Colon (tissue), 2 donors: ENCODE data around the gene LRCH2.

Experiments
- FAIRE-seq: peaks from 2 replicates; lab custom pipeline; 2012; peaks lifted over from hg19 to GRCh38; lab: Jason Lieb, UNC
- donor health status: control.
- donor health status: control.

The LRCH2 gene

GRCh38 chrX:115204040-115204439, 29.9 kb downstream of the LRCH2 start:
- peak; percentile 18 for FAIRE-seq

GRCh38 chrX:115192244-115192700, 41.6 kb downstream of the LRCH2 start:
- no peak for FAIRE-seq

DNA sequence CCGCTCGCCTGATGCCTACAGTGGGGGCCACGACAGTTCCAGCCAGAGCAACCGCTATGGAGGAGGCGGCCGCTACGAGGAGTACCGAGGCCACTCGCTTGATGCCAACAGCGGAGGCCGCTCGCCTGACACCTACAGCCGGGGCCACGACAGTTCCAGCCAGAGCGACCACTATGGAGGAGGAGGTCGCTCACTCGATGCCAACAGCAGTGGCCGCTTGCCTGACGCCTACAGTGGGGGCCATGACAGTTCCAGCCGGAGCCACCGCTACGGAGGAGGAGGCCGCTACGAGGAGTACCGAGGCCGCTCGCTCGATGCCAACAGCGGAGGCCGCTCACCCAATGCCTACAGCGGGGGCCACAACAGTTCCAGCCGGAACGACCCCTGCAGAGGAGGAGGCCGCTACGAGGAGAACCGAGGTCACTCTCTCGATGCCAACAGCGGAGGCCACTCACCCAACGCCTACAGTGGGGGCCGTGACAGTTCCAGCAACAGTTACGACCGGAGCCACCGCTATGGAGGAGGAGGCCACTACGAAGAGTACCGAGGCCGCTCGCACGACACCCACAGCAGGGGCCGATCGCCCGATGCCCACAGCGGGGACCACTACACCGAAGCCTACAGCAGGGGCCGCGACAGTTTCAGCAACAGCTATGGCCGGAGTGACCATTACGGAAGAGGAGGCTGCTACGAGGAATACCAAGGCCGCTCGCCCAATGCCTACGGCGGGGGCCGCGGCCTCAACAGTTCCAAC, 42.2 kb downstream of the LRCH2 start:
- no peak for FAIRE-seq

GRCh38 chrX:115190636-115191489, 43.0 kb downstream of the LRCH2 start:
- FAIRE-seq = no peak

DNA sequence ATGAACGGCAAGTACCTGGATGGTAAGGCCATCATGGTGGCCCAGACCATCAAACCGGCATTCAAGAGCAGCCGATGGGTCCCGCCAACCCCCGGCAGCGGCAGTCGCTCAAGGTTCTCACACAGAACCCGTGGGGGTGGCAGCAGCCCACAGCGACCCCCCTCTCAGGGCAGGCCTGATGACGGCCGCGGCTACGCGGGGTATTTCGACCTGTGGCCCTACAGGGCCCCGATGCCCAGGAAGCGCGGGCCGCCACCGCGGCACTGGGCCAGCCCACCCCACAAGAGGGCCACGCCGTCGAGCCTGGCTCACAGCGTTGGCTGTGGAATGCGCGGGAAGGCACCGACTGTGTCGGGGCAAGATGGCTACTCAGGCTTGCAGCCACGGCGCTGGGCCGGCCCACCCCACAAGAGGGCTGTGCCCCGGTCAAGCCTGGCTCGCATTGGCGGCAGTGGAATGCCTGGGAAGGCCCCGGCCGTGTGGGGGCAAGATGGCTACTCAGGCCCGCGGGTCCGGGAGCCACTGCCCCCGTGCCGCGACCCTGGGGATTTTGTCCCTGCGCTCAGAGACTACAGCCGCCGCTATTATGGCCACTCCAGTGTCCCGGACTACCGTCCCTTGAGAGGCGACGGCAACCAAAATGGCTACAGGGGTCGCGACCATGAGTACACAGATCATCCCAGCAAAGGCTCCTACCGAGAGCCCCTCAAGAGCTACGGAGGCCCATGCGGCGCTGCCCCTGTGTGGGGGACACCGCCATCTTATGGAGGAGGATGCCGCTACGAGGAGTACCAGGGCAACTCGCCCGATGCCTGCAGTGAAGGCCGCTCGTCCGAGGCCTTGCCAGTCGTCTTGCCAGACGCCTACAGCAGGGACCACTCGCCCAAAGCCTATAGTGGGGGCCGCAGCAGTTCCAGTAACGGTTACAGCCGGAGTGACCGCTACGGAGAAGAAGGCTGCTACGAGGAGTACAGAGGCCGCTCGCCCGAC, 44.0 kb downstream of the LRCH2 start:
- FAIRE-seq = no peak

DNA sequence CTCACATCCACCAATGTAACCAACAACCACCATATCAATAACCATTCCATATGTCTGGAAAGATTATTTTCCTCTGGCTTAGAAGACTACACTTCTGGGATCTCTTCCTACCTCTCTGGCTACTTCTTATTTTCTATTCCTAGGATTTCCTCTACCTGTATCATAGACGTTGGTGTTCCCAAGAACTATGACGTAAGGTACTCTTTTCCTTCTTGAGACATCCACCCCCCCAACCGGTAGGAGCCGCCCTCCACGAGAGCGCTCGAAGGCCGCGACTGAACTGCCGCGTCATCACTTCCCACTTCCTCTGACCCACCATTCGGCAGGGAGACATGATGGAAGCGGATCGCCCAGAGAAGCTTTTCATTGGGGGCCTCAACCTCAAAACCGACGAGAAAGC, 44.8 kb downstream of the LRCH2 start, which contains the start of gene RBMXL3:
TSS of gene RBMXL3 (plus strand) at position 301 of the 400 bp plus-strand sequence. CDS start at position 333, 32 bp downstream.
- no peak for FAIRE-seq

- FAIRE-seq = no peak
Observed at GRCh38 chrX:115183980-115184379, 49.9 kb downstream of the LRCH2 start.

DNA sequence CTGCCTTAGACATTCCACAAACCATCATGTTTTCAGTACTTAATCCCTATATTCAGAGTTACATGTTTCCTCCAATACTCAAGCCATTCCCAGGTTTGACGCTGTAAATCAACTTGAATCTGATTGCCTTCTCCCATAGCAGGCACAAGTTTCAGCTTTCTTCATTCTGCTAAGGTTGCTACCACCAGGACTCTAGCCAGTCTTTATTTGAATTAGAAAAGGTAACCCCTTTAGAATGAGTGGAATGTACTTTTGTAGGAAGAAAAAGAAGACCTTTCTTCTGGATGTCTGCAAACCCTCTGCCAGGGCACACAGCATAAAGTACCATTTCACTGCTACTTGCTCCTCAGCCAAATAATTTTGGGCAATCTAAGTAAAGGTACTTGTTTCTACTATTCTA, 55.4 kb downstream of the LRCH2 start:
- FAIRE-seq = no peak

GRCh38 chrX:115177932-115178331, 56.0 kb downstream of the LRCH2 start:
- no peak for FAIRE-seq

DNA sequence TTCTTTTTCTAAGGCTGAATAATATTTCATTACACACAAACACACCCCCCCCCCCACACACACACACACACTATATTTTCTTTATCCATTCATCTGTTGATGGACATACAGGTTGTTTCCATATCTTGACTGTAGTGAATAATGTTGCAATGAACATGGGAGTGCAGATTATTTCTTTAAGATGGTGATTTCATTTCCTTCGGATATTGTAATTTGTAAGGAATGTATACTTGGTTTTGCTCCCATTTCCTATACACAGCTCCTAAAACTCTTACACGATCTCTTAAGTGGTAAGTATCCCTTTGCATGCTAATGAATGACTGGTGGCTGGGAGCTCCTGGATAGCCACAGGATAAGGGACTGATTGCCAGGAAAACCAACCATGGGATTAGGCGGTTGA, 59.3 kb downstream of the LRCH2 start:
- no peak for FAIRE-seq

DNA sequence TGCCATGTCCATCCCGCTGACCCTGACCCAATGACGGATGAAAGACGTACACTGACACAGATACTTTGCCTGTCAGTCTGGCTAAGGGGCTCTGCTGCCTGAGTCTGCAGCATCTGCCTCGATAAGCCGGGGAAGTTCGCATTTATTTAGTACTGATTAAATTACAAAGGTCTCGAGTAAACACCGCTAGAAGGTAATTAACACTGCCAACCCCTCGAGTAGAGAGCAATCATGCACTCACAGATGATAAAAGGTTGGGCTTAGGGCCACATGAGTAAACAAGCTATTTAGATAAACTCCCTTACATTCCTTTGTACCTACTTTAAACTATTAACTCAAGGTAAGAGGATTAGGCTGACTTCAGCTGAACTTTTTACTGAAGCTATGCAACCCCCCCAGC, 60.7 kb downstream of the LRCH2 start:
- no peak for FAIRE-seq

DNA sequence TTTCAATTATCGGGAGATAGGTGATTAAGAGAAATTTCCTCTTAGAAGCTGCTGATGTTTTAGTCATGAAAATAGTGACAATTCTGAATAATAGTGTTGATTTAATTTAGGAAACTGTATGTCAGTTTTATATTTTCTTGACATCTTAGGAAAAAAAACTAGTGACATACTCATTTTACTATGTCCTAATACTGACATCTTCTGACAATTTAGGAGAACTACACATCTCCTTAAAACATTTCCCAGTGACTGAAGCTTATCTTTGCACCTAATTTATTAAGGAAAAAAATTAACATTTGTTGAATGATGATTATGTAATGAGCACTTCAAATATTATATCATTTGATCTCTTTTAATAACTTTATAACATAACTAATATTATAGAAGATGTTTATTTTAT, 86.7 kb downstream of the LRCH2 start:
- peak; percentile 98 for FAIRE-seq

DNA sequence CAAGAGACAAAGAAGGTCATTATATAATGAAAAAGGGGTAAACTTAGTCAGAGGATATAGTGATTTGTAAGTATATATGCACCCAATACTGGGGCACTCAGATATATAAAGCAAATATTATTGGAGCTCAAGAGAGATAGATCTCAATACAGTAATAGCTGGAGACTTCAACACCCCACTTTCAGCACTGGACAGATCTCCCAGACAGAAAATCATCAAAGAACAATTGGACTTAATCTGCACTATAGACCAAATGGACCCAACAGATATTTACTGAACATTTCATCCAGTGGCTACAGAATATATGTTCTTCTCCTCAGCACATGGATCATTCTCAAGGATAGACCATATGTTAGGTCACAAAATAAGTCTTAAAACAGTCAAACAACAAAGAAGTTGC, 91.8 kb downstream of the LRCH2 start:
- no peak for FAIRE-seq

GRCh38 chrX:115138040-115138439, 95.9 kb downstream of the LRCH2 start:
- no peak for FAIRE-seq

GRCh38 chrX:115134382-115134781, 99.5 kb downstream of the LRCH2 start:
- FAIRE-seq = peak; percentile 43

DNA sequence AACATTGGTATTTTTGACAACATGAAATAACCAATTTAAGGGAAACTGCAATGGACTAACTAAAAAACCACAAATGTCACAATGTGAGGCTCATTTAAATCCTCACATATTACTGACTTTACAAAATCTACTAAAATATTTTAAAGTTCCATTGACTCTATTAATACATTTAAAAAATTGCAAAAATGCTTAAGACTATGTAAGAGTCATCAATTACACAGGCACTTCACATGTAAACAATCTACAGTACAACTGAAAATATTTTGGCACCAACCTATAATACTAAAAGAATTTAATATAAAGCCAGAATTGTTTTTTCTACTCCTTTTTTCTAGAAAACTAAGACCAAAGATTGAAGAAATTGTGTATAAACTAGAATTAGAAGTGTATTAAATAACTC, 121.5 kb downstream of the LRCH2 start:
- peak; percentile 58 for FAIRE-seq

GRCh38 chrX:115098897-115099296, 135.0 kb downstream of the LRCH2 start:
- FAIRE-seq = no peak

- no peak for FAIRE-seq
Observed at GRCh38 chrX:115093191-115093590, 140.7 kb downstream of the LRCH2 start.

GRCh38 chrX:115089419-115089818, 144.5 kb downstream of the LRCH2 start:
- FAIRE-seq = no peak

DNA sequence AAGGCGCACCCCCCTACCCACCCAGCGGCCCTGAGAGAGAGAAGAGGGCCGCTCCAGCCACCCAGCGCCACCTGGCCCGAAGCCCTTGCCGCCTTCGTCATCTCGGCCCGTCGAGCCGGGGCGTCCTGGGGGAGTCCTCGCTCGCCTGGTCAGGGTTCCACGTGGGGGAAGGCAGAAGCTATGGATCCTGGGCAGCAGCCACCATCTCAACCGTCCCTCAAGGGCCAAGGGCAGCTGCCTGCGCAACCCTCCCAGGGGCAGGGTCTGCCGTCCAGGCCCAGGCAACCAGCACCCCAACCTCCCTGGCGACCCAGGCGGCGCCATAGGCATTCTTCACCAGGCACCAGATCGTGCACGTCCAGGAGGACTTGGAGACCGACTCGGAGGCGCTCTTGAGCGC, 165.0 kb downstream of the LRCH2 start:
- no peak for FAIRE-seq

DNA sequence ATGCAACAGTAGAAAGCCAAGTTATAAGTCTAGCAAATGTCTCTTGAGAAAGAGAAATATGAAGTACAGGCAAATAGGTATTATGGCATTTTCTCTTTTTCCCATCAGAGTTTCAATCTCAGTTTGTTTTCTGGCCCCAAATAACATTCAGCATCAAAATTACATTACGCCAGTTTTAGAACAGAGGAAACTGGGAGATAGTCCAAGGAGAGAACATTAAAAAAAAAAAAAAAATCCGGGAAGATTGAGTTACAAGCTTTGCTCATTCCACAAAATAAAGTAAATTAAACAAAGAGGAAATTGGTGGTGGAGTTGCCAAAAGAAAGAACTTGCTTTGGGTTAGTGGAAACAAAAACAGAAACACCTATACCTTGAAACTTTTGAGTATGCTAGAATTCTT, 166.1 kb downstream of the LRCH2 start:
- FAIRE-seq = peak; percentile 14

DNA sequence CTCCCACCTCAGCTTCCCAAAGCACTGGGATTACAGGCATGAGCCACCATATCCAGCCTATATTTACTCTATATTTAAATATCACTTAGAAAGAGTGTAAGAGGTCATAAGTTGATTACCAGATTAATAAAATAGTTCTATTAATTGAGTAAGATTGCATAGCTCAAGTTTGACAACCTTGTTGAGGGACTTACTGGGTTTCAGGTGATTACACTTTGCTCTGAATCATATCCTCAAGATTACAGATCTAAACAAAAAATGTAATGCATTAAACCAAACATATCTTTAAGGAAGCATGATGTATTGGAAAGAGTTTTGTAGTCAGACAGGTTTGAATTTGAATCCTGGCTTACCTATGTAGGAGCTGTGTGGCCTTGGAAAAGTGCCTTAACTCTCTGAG, 168.6 kb downstream of the LRCH2 start:
- FAIRE-seq = no peak
